Caki2 (cell line): ENCODE measurements around the gene GPRASP2. TPM values are rescaled to one million over a fixed set of nuclear protein-coding genes. Genes with fewer than 3 reads are reported as not detected.

ENCODE experiments used
- DNase-seq: peaks from one replicate; pipeline ENCODE4 v3.0.0-alpha.2; 2015; ENCODE audit warnings: low read depth
- in situ Hi-C: cut with HindIII; loops from 2 replicates; pipeline ENCODE4 v1.10.0; 2016; ENCODE audit warnings: low sequenced_read_pairs, low pct_unique_long_range_greater_than_20kb, mixed read lengths
- total RNA-seq: library from RNA; depleted of rRNA; stranded (reverse); fragments of >200 nt; shearing (Covaris generic); gene quantifications from 2 replicates; pipeline ENCODE4 v1.2.3, GENCODE V29; 2014; ENCODE audit warnings: low replicate concordance; rRNA removed

Gene GPRASP2
- total RNA-seq, 1 experiment from 2014 or later, result 4.8 TPM

DNA sequence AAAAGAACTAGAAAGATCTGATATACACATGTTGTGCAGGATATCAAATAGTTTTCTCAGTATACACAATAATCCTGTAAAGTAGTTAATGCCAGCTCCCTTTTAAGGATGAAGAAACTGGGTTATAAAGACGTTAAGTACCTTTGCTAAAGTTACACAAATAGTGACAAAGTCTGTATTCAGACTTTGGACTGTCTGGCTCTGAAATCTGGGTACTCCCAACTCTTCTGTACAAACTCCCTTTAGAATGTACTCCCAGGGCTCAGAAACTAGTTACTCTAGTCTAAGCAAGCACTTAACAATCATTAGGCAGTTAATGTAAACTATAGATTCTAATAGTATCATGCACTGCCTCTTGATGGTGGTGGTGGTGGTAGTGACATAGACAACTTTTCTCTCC, 15.5 kb downstream of the GPRASP2 start:
- no peak for DNase-seq
- in situ Hi-C loops, result no loop called here

DNA sequence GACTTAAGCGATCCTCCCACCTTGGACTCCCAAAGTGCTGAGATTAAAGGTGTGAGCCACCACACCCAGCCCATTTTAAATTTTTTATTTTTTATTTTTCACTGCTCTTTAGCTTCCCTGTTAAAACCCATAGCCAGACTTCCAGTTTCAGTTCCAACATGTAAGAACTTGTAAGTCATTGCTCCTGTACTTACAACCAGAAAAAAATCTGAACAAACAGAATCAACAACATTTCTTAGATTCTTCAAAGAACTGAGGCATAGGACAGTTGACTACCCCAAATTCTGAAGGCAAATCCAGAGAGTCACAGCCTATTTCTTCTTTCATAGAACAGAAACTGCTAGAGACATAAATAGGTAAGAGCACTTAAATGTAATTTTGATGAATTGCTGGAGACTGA, 16.4 kb downstream of the GPRASP2 start:
- in situ Hi-C loops, result no loop called here

DNA sequence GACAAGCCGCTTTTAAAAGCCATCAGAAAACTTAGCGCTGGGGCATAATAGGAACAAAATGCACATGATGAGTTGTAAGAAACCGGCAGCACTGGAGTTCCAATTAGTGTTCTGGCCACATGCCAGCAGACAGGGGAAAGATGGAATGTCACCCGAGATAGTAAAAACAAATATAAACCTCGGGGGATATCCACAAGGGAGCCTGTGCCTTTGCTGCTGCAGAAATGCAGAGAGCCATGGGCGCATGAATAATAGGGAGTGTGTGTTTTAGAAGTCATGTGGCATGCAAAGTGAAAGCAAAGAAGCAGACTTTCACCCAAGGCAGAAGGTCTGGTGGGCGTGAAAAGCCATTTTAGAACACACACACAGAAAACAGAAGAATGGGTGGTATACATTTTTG, 27.4 kb downstream of the GPRASP2 start:
- DNase-seq, result no peak
- in situ Hi-C loops, result no loop called here

More for the DNA sequence above, 16.4 kb downstream of the GPRASP2 start:
- DNase-seq, result no peak

DNA sequence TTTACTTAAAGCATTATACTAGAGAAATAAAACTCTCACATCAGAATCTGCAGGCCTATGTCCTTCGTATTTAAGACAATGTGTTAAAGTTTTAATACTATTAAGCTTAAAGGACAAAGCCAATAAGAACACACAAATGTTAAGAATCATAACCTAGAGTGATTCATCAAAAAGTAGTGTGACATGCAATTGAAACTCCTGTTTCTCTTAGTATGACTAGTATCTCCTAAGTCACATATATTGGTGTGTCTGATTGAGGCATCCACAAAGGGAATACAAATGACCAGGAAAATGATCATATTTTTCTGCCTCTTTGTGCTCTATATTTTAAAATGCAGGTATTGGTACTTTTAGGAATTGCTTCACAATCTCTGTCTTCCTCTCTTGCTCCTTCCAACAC, 32.1 kb downstream of the GPRASP2 start:
- no peak for DNase-seq
- in situ Hi-C loops, result no loop called here

DNA sequence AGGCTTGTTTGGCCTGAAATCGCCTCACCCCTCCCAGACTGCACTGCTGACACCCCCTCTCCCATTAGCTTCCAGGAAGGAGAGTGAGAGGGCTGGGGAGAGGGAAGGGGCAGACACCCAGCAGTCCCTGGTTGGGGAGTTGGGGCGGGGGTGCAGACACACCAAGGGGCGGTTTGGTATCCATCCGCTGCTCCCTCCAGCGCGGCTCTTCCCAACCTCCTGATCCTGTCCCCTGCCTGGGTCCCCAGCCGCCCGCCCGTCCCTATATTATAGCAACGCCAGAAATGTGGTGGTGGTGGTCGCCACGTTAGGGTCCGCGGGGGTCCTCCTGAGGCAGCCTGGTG, 33.2 kb downstream of the GPRASP2 start:
- no peak for DNase-seq
- in situ Hi-C loops, result no loop called here

DNA sequence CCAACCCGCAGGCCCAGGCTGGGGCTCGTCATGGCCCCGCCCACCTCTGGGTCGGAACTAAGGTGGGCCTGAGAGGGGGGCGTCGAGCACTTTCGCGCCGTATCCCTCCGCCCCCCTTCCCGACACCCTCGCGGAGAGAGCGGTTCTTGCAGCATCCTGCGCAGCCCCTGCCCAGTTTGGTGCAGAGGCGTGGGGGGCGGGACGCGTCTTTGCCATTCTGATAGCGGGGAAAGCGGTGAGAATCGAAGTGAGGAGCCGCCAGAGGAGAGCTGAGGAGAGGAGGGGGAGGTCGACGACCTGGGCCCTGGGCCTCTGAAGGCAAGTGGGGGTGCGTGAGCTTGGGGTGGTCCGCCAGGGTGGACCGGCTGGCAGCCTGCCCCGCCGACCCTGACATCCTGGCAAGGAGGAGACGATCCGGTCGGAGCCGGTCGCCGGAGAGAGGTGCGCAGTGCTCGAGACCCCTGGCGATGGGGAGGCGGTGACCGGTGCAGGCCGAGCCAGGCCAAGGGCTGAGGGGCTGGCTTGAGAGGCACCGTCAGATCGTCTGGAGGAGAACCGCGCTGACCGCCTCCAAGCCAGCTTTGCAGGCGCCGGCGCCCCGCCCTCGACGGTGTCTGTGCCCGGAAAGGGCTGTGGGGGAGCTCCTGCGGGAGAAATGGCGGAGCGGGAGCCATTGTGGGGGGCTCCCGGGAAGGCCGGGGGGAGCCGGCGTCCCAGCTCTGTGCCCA, 33.8 kb downstream of the GPRASP2 start:
- no peak for DNase-seq
- in situ Hi-C loops, result no loop called here

DNA sequence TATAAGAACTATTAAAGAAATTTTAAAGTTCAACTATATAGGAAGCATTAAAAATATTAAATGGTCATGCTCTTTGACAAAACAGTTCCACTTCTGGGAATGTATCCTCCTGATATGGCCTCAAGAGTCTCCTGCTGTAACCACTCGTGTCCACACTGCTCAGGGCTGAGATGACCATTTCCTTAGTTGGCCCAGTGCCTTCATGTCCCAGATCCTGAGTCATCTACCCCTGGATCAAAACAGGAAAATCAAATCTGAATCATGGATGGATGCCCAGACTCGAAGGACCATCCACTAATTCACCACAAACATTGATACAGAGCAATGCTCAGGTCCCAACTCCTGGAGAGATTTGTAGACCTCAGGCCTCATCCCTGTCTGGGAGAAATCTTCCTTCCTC, 53.0 kb downstream of the GPRASP2 start:
- in situ Hi-C loops, result no loop called here
- peak; percentile 2 for DNase-seq

DNA sequence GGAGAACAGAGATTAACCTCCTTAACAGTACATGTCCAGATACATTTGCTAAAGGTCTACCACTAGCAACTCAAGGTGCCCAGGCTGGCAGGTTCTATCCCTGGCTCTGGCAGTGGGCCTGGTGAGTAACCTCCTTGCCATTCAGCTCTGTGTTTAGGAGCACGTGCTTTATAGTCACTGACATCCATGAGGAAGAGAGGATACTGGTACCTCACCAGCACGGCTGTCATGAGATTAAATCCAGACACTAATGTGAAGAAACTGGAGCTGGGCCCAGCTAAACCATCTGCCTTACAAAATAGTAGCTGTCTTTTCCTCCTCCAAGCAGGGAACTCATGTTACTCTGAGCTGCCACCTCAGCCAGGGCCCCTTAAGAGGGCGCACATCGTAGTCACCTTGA, 53.6 kb downstream of the GPRASP2 start:
- in situ Hi-C loops, result no loop called here
- no peak for DNase-seq

DNA sequence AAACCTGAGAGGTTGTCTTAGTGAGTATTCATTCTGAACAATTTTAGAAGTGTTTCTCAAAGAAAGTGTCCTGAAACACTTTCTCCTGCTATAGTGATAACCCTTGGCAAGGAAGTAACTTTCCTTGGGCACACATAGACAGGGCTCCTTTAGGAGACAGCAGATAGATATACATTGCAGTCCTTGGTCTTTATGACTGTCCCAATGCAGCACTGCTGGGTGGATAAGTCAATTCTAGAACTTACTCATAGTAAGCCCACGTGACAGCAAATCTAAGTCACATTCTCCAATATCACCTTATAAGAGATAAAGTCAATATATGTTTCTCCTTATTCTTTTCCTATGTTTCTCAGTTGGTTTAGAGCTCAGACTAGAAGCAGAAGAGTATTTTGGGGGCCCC, 55.0 kb downstream of the GPRASP2 start:
- no peak for DNase-seq
- in situ Hi-C loops, result no loop called here

Other genes with a start within 250 kb of the GPRASP2 start
- not detected in 2 replicates for gene TCP11X2, start 240.6 kb upstream of the GPRASP2 start, total RNA-seq
- gene TMSB15A, start 195.7 kb upstream of the GPRASP2 start, total RNA-seq, result not detected in 2 replicates
- 22.1 and 33.6 TPM in 2 replicates for gene ARMCX5, start 112.9 kb upstream of the GPRASP2 start, total RNA-seq
- gene GPRASP1, start 61.0 kb upstream of the GPRASP2 start, total RNA-seq, result not detected in 2 replicates
- 0.55 and 3.3 TPM in 2 replicates for gene GPRASP3, start 8.3 kb downstream of the GPRASP2 start, total RNA-seq
- not detected in 2 replicates for gene RAB40AL, start 224.8 kb downstream of the GPRASP2 start, total RNA-seq